ENCODE data around the gene MRPL22.
"Not testable (repeated sequence)": the region's sequence is repeated elsewhere in the genome, so short reads cannot be mapped to it uniquely, and the experiment has no call there.

The MRPL22 gene

GRCh38 chr5:154905601-154906000 is 35.3 kb upstream of the MRPL22 start:
- H3K4me3 ChIP-seq (ENCODE audit: low read depth in 1 of 2, low read length in 2 of 2); H3K9me3 ChIP-seq (ENCODE audit: control insufficient read depth in 1 of 2, low read length in 2 of 2); H3K27me3 ChIP-seq (ENCODE audit: low read depth, low read length); H3K4me1 ChIP-seq (ENCODE audit: control insufficient read depth in 1 of 2, insufficient read depth in 2 of 2, low read length in 2 of 2); H3K27ac ChIP-seq (ENCODE audit: low read length): not testable (repeated sequence)
- peaks cover 44 to 76% of the 10 kb centered on the region in 2 donors for H3K36me3 ChIP-seq (ENCODE audit: control insufficient read depth in 1 of 2, insufficient read depth in 2 of 2, low read length in 2 of 2)

- Histone ChIP-seq H3K9me3 (ENCODE audit: control insufficient read depth in 1 of 2, low read length in 2 of 2) (no peaks in the 10 kb centered on the region), H3K27ac (ENCODE audit: low read length) (no peak overlapping the region), H3K4me3 (ENCODE audit: low read depth in 1 of 2, low read length in 2 of 2) (no peak overlapping the region), H3K27me3 (ENCODE audit: low read depth, low read length) (no peaks in the 10 kb centered on the region), H3K4me1 (ENCODE audit: control insufficient read depth in 1 of 2, insufficient read depth in 2 of 2, low read length in 2 of 2) (no peaks in the 10 kb centered on the region), H3K36me3 (ENCODE audit: control insufficient read depth in 1 of 2, insufficient read depth in 2 of 2, low read length in 2 of 2) (peaks cover 37 to 51% of the 10 kb centered on the region in 2 donors)
These were observed 24.0 kb upstream of the MRPL22 start for GRCh38 chr5:154916874-154917273.

GRCh38 chr5:154917757-154918156 is 23.1 kb upstream of the MRPL22 start:
- Histone ChIP-seq H3K27me3 (ENCODE audit: low read depth, low read length) (no peaks in the 10 kb centered on the region), H3K4me3 (ENCODE audit: low read depth in 1 of 2, low read length in 2 of 2) (no peak overlapping the region), H3K27ac (ENCODE audit: low read length) (no peak overlapping the region), H3K9me3 (ENCODE audit: control insufficient read depth in 1 of 2, low read length in 2 of 2) (no peaks in the 10 kb centered on the region), H3K4me1 (ENCODE audit: control insufficient read depth in 1 of 2, insufficient read depth in 2 of 2, low read length in 2 of 2) (no peaks in the 10 kb centered on the region), H3K36me3 (ENCODE audit: control insufficient read depth in 1 of 2, insufficient read depth in 2 of 2, low read length in 2 of 2) (peaks cover 35 to 42% of the 10 kb centered on the region in 2 donors)

- H3K4me1 ChIP-seq (ENCODE audit: control insufficient read depth in 1 of 2, insufficient read depth in 2 of 2, low read length in 2 of 2), result no peaks in the 10 kb centered on the region
- no peak overlapping the region for H3K4me3 ChIP-seq (ENCODE audit: low read depth in 1 of 2, low read length in 2 of 2)
- peaks cover 43 to 71% of the 10 kb centered on the region in 2 donors for H3K36me3 ChIP-seq (ENCODE audit: control insufficient read depth in 1 of 2, insufficient read depth in 2 of 2, low read length in 2 of 2)
- H3K9me3 ChIP-seq (ENCODE audit: control insufficient read depth in 1 of 2, low read length in 2 of 2), result no peaks in the 10 kb centered on the region
- no peak overlapping the region for H3K27ac ChIP-seq (ENCODE audit: low read length)
- no peaks in the 10 kb centered on the region for H3K27me3 ChIP-seq (ENCODE audit: low read depth, low read length)
These were observed 17.1 kb upstream of the MRPL22 start for GRCh38 chr5:154923441-154924430.

GRCh38 chr5:154933537-154933936 is 7.3 kb upstream of the MRPL22 start:
- H3K27ac ChIP-seq (ENCODE audit: low read length), result no peak overlapping the region
- no peaks in the 10 kb centered on the region for H3K27me3 ChIP-seq (ENCODE audit: low read depth, low read length)
- H3K36me3 ChIP-seq (ENCODE audit: control insufficient read depth in 1 of 2, insufficient read depth in 2 of 2, low read length in 2 of 2), result peaks cover 35 to 52% of the 10 kb centered on the region in 2 donors

GRCh38 chr5:154934881-154935280 is 6.0 kb upstream of the MRPL22 start:
- H3K4me1 ChIP-seq (ENCODE audit: control insufficient read depth in 1 of 2, insufficient read depth in 2 of 2, low read length in 2 of 2), result peaks cover 10 to 11% of the 10 kb centered on the region in 2 donors
- H3K9me3 ChIP-seq (ENCODE audit: control insufficient read depth in 1 of 2, low read length in 2 of 2), result no peaks in the 10 kb centered on the region
- H3K27me3 ChIP-seq (ENCODE audit: low read depth, low read length), result no peaks in the 10 kb centered on the region
- H3K36me3 ChIP-seq (ENCODE audit: control insufficient read depth in 1 of 2, insufficient read depth in 2 of 2, low read length in 2 of 2), result peaks cover 26 to 41% of the 10 kb centered on the region in 2 donors
- H3K27ac ChIP-seq (ENCODE audit: low read length), result no peak overlapping the region
- H3K4me3 ChIP-seq (ENCODE audit: low read depth in 1 of 2, low read length in 2 of 2), result no peak overlapping the region

More at GRCh38 chr5:154933537-154933936, 7.3 kb upstream of the MRPL22 start:
- Histone ChIP-seq H3K9me3 (ENCODE audit: control insufficient read depth in 1 of 2, low read length in 2 of 2) (no peaks in the 10 kb centered on the region), H3K4me1 (ENCODE audit: control insufficient read depth in 1 of 2, insufficient read depth in 2 of 2, low read length in 2 of 2) (peaks cover 10 to 11% of the 10 kb centered on the region in 2 donors), H3K4me3 (ENCODE audit: low read depth in 1 of 2, low read length in 2 of 2) (no peak overlapping the region)

GRCh38 chr5:154937186-154937717 is 3.6 kb upstream of the MRPL22 start:
- Histone ChIP-seq H3K36me3 (ENCODE audit: control insufficient read depth in 1 of 2, insufficient read depth in 2 of 2, low read length in 2 of 2) (peaks cover 14 to 25% of the 10 kb centered on the region in 2 donors), H3K4me3 (ENCODE audit: low read depth in 1 of 2, low read length in 2 of 2) (peak overlapping the region; percentile 77 to 98), H3K27ac (ENCODE audit: low read length) (peak overlapping the region; percentile 34), H3K9me3 (ENCODE audit: control insufficient read depth in 1 of 2, low read length in 2 of 2) (no peaks in the 10 kb centered on the region), H3K27me3 (ENCODE audit: low read depth, low read length) (no peaks in the 10 kb centered on the region), H3K4me1 (ENCODE audit: control insufficient read depth in 1 of 2, insufficient read depth in 2 of 2, low read length in 2 of 2) (peaks cover 14 to 18% of the 10 kb centered on the region in 2 donors)

- Histone ChIP-seq H3K9me3 (ENCODE audit: control insufficient read depth in 1 of 2, low read length in 2 of 2) (no peaks in the 10 kb centered on the region), H3K27me3 (ENCODE audit: low read depth, low read length) (no peaks in the 10 kb centered on the region), H3K27ac (ENCODE audit: low read length) (peak within 1 kb of the TSS; percentile 34), H3K4me3 (ENCODE audit: low read depth in 1 of 2, low read length in 2 of 2) (peak within 1 kb of the TSS; percentile 77 to 98), H3K4me1 (ENCODE audit: control insufficient read depth in 1 of 2, insufficient read depth in 2 of 2, low read length in 2 of 2) (peaks cover 20 to 24% of the 10 kb centered on the region in 2 donors), H3K36me3 (ENCODE audit: control insufficient read depth in 1 of 2, insufficient read depth in 2 of 2, low read length in 2 of 2) (peaks cover 14 to 19% of the 10 kb centered on the region in 2 donors)
These were observed 3.0 kb upstream of the MRPL22 start, which contains the start of gene GEMIN5 for GRCh38 chr5:154937718-154938466. Gene GEMIN5 (minus strand): TSS chr5:154938211. CDS start chr5:154938133, 78 bp downstream.

GRCh38 chr5:154939387-154939786 is 1.5 kb upstream of the MRPL22 start:
- Histone ChIP-seq H3K36me3 (ENCODE audit: control insufficient read depth in 1 of 2, insufficient read depth in 2 of 2, low read length in 2 of 2) (peaks cover 13 to 14% of the 10 kb centered on the region in 2 donors), H3K4me1 (ENCODE audit: control insufficient read depth in 1 of 2, insufficient read depth in 2 of 2, low read length in 2 of 2) (peaks cover 20 to 28% of the 10 kb centered on the region in 2 donors)
- H3K27ac ChIP-seq (ENCODE audit: low read length); H3K4me3 ChIP-seq (ENCODE audit: low read depth in 1 of 2, low read length in 2 of 2); H3K27me3 ChIP-seq (ENCODE audit: low read depth, low read length); H3K9me3 ChIP-seq (ENCODE audit: control insufficient read depth in 1 of 2, low read length in 2 of 2): not testable (repeated sequence)

GRCh38 chr5:154940375-154940771 is 500 bp upstream of the MRPL22 start:
- H3K27me3 ChIP-seq (ENCODE audit: low read depth, low read length), result no peaks in the 10 kb centered on the region
- H3K9me3 ChIP-seq (ENCODE audit: control insufficient read depth in 1 of 2, low read length in 2 of 2), result no peaks in the 10 kb centered on the region
- peaks cover 20 to 31% of the 10 kb centered on the region in 2 donors for H3K4me1 ChIP-seq (ENCODE audit: control insufficient read depth in 1 of 2, insufficient read depth in 2 of 2, low read length in 2 of 2)
- peaks cover 3 to 5% of the 10 kb centered on the region in 2 donors for H3K36me3 ChIP-seq (ENCODE audit: control insufficient read depth in 1 of 2, insufficient read depth in 2 of 2, low read length in 2 of 2)
- peak overlapping the region; percentile 81 to 99 for H3K4me3 ChIP-seq (ENCODE audit: low read depth in 1 of 2, low read length in 2 of 2)
- peak overlapping the region; percentile 88 for H3K27ac ChIP-seq (ENCODE audit: low read length)

GRCh38 chr5:154943527-154943926 is 2.7 kb downstream of the MRPL22 start:
- H3K36me3 ChIP-seq (ENCODE audit: control insufficient read depth in 1 of 2, insufficient read depth in 2 of 2, low read length in 2 of 2), result no peaks in the 10 kb centered on the region
- H3K4me1 ChIP-seq (ENCODE audit: control insufficient read depth in 1 of 2, insufficient read depth in 2 of 2, low read length in 2 of 2), result peaks cover 13 to 22% of the 10 kb centered on the region in 2 donors
- H3K27me3 ChIP-seq (ENCODE audit: low read depth, low read length), result no peaks in the 10 kb centered on the region
- H3K9me3 ChIP-seq (ENCODE audit: control insufficient read depth in 1 of 2, low read length in 2 of 2), result no peaks in the 10 kb centered on the region
- no peak overlapping the region for H3K27ac ChIP-seq (ENCODE audit: low read length)
- no peak overlapping the region for H3K4me3 ChIP-seq (ENCODE audit: low read depth in 1 of 2, low read length in 2 of 2)
